Stimulated activated CD8-positive, alpha-beta memory T cell treated with anti-CD3 and anti-CD28 coated beads, Interleukin-12 subunit alpha, Interleukin-12 subunit beta, amount 100 ng/mL, for 24 hours (primary cell): ENCODE data around the gene ANKMY1.

Source experiments
- DNase-seq: peaks from one replicate; pipeline ENCODE4 v3.0.0-alpha.2; 2020; ENCODE audit errors: extremely low read depth

The ANKMY1 gene

DNA sequence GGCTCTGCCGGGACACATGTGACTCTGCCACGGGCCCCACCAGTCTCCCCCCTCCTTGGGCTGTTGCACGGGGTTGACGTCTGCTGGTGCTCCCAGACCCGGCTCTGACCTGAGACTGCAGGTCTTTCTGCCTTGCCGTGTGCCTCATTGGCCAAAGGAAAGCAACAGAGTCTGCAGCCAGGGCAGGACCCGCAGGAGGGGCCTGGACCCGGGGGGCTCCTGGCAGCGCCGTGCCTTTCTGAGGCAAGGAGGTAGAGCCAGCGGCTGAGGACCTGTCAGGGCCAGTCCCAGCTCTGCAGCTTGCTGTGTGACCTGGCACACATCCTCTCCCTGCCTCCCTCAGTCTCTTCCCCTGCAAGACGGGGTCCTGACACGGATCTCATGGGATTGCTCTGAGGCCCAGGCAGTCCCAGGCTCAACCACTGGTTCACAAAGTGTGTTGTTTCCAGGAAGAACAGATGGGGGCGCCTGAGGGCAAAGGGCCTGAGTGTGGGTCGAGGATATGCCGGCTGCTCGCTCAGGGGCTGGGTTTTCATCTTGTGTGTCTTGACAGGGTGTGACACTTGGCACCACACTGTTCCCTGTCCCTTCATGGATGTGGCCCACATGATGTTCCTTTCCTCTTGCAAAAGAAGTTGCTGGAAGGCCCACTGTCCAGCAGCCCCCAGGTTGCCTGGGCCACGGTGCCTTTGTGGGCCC is 37.7 kb upstream of the ANKMY1 start:
- DNase-seq, result no peak

GRCh38 chr2:240594511-240595380 is 37.0 kb upstream of the ANKMY1 start:
- DNase-seq, result no peak

GRCh38 chr2:240593703-240594451 is 36.1 kb upstream of the ANKMY1 start:
- DNase-seq, result no peak

DNA sequence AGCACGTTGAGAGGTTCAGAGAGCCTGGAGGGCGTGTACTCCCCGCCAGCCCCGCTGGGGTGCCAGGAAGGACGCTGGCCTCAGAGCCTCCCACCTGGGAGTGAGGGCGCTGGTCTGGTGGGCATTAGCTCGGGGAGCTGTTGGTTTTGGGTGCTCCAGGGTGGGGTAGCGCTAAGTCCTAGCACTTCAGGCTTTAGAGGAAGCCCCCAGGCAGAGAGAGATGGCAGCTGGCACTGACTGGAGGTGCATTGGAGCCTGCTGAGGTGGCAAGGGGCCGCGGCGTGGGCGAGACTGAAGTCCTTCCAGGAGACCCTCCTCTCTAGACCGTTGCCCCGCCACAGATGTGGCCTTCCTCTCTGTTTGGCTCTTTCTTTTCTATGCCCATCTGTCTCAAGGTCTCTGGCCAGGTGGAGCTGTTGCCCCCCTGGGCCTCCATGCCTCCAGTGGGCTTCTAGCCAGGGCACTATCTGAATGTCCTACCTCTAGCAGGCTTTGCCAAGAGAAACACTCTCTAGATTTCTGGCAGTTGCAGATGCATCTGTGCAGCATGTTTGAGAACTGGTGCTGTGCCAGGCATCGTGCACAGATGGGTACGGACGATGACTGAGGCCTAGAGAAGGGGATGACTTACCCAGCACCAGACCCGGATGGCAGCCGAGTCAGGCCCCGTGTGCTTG is 35.4 kb upstream of the ANKMY1 start:
- DNase-seq, result no peak

- no peak for DNase-seq
Observed at GRCh38 chr2:240591784-240592183, 34.0 kb upstream of the ANKMY1 start.

DNA sequence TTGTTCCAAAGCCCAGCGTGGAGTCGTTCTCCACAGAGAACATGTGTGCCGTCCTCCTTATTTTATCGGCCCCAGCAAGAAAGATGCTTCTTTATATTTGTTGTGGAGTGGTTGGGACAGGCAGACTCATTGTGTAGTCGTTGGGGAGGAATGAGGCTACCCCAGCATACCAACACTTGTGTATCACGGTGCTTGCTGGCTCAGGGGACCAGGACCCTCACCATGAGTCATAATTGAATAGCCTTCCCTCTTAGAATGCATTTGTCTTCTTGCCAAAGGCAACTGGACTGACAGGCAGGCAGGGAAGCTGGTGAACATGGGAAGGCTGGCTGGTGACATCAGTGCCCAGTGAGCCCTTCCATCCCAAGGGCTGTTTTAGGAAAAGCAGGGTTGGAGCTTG is 33.4 kb upstream of the ANKMY1 start:
- no peak for DNase-seq

GRCh38 chr2:240590681-240591111 is 32.9 kb upstream of the ANKMY1 start:
- no peak for DNase-seq

- DNase-seq, result no peak
Observed at GRCh38 chr2:240589850-240590525, 32.2 kb upstream of the ANKMY1 start.

DNA sequence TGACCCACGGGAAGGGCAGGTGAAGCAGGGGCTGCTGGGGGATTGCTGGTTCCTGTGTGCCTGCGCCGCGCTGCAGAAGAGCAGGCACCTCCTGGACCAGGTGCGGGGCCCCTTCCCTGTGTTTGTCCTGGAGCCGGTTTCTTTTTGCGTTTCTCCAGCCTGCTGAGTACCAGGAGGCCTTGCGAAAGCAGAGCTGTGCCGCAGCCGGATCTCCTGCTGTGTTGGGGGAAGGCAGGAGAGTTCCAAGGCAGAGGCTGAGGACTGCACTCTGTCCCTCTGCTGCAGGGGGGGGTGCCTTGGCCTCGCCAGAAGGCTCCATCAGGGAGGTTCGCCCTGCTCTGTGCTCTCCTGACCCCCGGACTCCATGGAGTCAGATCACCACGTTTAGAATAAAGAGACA is 31.6 kb upstream of the ANKMY1 start:
- no peak for DNase-seq

- DNase-seq, result no peak
Observed at GRCh38 chr2:240588669-240589068, 30.9 kb upstream of the ANKMY1 start.

GRCh38 chr2:240588006-240588655 is 30.3 kb upstream of the ANKMY1 start:
- DNase-seq, result no peak

DNA sequence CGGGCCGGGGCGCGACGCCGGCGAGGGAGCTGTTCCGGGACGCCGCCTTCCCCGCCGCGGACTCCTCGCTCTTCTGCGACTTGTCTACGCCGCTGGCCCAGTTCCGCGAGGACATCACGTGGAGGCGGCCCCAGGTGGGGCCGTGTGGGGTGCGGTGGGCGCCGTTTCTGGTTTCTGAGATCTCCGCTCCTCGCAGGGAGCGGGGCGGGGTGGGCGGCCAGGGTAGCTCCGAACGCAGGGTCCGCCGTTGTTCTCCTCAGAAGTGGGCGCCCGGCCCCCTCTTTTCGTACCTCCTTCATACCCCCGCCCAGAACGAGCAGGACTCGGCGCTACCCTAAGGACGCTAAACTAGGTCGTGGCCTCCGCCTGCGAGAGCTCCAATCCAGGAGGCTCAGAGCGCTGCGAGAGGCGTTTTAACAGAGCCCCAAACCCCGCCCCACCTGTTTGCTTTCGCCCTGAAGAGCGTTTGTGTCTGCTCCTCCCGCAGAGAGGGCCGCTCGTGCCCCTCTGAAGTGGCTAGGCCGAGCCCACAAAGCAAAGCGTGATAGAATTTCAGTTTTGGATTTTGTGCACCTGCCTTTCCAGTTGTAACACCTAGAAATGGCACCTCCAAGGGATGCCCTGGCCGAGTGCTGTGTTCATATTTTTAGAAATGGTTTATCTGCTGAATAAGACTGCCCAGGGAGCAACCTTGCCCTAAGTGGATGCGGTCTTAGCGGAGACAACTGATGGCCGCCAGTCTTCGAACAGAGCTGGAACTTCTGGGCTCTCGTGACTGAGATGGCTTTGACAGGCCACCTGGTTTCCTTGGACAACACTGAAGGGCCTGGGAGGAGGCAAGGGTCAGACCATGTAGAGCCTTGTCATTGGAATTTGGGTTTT is 29.4 kb upstream of the ANKMY1 start:
- DNase-seq, result no peak

- peak; percentile 93 for DNase-seq
Observed at GRCh38 chr2:240586198-240586918, 28.6 kb upstream of the ANKMY1 start, which contains the start of gene CAPN10. Gene CAPN10 (plus strand): TSS chr2:240586734. CDS start chr2:240586912, 178 bp downstream.

GRCh38 chr2:240585681-240586197 is 28.0 kb upstream of the ANKMY1 start:
- DNase-seq, result no peak

DNA sequence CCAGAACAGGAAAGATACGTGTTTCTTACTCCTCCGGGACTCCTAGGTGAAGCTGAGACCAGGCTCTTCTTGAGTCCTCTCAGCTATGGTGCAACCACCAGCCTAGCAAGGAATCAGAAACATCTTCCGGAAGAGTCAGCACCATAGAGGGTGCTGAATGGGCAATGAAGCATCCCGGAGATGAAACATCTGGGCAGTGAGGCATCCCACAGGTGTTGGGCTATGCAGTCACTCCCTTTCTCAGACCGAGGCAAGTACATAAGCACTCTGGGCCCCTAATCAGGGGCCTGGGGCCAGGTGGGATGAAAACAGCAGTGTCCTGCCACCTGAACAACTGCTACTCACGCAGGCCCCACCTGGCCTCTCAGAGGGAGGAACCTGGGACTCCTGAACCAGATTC is 27.3 kb upstream of the ANKMY1 start:
- DNase-seq, result no peak

DNA sequence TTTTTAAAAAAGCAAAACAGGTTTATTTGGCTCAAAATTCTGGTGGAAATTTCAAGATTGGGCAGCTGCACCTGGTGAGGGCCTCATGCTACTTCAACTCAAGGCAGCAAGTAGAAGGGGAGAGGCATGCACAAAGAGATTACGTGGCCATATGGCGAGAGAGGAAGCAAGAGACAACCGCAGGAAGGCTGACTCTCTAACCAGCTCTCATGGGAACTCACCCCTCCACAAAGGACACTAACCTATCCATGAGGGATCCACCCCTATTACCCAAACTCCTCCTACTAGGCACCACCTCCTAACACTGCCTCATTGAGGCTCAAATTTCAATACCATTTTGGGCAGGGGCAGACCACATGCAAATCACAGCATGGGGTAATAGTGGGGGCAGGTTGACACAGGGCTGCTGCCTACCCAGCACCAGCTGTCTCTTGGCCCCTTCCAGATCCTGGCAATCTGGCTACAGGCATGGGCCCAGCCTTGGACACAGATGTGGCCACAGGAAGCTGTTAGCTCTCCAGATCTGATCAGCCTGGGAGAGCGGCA is 26.8 kb upstream of the ANKMY1 start:
- no peak for DNase-seq

GRCh38 chr2:240583774-240584173 is 26.0 kb upstream of the ANKMY1 start:
- no peak for DNase-seq

DNA sequence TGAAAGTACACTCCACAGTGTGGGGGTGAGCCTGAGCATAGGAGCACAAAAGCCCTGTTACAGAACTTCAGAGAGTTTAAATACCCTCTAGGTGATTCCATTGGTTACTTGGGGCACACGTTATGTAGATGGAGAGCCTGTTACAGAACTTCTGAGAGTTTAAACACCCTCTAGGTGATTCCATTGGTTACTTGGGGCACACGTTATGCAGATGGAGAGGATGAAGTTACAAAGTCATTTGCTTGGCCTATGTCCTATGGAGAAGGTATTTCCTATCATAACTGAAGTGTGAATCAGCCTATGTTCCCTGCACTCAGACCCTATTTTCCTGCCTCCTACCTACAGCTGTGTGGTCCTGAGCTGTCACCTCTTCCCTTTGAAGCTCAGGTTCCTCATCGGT is 25.0 kb upstream of the ANKMY1 start:
- no peak for DNase-seq
